H1 (cell line): ENCODE measurements around the gene CLCNKB.

Experiments
- CTCF ChIP-seq, 3 experiments: IDR thresholded peaks; 1 replicate in 2 of 3; 2 replicates in 1 of 3; pipeline versions ENCODE4 v1.5.1 to v1.6.1; 2011; ENCODE audit warnings: low read length in 3 of 3, mild to moderate bottlenecking in 3 of 3, inconsistent platforms in 2 of 3, low read depth in 1 of 3, moderate library complexity in 1 of 3; ENCODE audit not compliant: insufficient read depth in 1 of 3; ENCODE audit errors: control extremely low read depth in 1 of 3
- EZH2 ChIP-seq: fragments of 200-600 bp; sonication (generic); IDR thresholded peaks from 2 replicates; pipeline ENCODE4 v1.7.1; 2012; ENCODE audit warnings: low read depth, mild to moderate bottlenecking, moderate library complexity, low read length, inconsistent platforms; ENCODE audit not compliant: severe bottlenecking
- JUND ChIP-seq: IDR thresholded peaks from 2 replicates; pipeline ENCODE4 v1.6.1; 2011; ENCODE audit warnings: mild to moderate bottlenecking, improper control_type of control experiment, low read length
- POLR2A ChIP-seq, 2 experiments: IDR thresholded peaks; 1 replicate in 1 of 2; 2 replicates in 1 of 2; pipeline ENCODE4 v1.6.1; 2011; ENCODE audit warnings: low read depth in 2 of 2, low read length in 2 of 2, mild to moderate bottlenecking in 2 of 2; ENCODE audit errors: control extremely low read depth in 1 of 2
- TCF12 ChIP-seq: IDR thresholded peaks from 2 replicates; pipeline ENCODE4 v1.6.1; 2011; ENCODE audit warnings: low read depth, mild to moderate bottlenecking, low read length
- YY1 ChIP-seq: IDR thresholded peaks from 2 replicates; pipeline ENCODE4 v1.6.1; 2011; ENCODE audit warnings: low read depth, mild to moderate bottlenecking, low read length

- TF ChIP-seq POLR2A (IDR thresholded peaks at IDR 0.05; ENCODE audit: control extremely low read depth in 1 of 2, low read depth in 2 of 2, low read length in 2 of 2) (no peak), TCF12 (no peak), YY1 (no peak), EZH2 (no peak), JUND (no peak), CTCF (IDR thresholded peaks at IDR 0.05; ENCODE audit: control extremely low read depth in 1 of 3, insufficient read depth in 1 of 3, low read depth in 1 of 3, low read length in 3 of 3) (no peak)
Measured at GRCh38 chr1:16094453-16095158, 51.0 kb downstream of the CLCNKB start.
